ENCODE measurements around the gene CNOT10.
"Not testable (repeated sequence)": the region's sequence is repeated elsewhere in the genome, so short reads cannot be mapped to it uniquely, and the experiment has no call there.

The CNOT10 gene

GRCh38 chr3:32755761-32756160 is 70.8 kb downstream of the CNOT10 start:
- Histone ChIP-seq H3K36me3 (ENCODE audit: insufficient read depth, low read length) (peaks cover 10% of the 10 kb centered on the region), H3K9me3 (ENCODE audit: control insufficient read depth, insufficient read depth, low read length) (no peaks in the 10 kb centered on the region), H3K9ac (ENCODE audit: low read depth, low read length) (no peak overlapping the region), H3K4me1 (ENCODE audit: insufficient read depth, low read length) (no peaks in the 10 kb centered on the region)

- no peak overlapping the region for H3K9ac ChIP-seq (ENCODE audit: low read depth, low read length)
- H3K9me3 ChIP-seq (ENCODE audit: control insufficient read depth, insufficient read depth, low read length) = no peaks in the 10 kb centered on the region
- H3K36me3 ChIP-seq (ENCODE audit: insufficient read depth, low read length) = peaks cover 12% of the 10 kb centered on the region
- no peaks in the 10 kb centered on the region for H3K4me1 ChIP-seq (ENCODE audit: insufficient read depth, low read length)
Observed at GRCh38 chr3:32757618-32758374, 72.8 kb downstream of the CNOT10 start.

DNA sequence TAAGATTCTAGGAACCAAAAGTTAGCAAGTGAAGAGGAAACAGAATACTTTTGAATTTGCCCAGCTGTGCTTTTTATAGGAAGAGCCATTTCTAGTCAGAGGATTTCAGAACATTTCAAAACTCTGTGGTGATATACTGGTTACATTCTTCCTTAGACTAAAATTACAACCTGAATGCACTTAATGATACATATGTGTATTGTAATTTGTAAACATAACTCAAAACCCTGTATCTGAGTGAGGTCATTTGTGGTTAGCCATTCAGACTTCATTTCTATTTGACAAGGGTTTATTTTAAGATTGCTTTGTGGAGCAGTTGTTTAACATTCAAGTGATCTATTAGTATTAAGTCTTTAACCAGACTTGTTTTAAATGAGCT is 73.4 kb downstream of the CNOT10 start:
- H3K9me3 ChIP-seq (ENCODE audit: control insufficient read depth, insufficient read depth, low read length) = no peaks in the 10 kb centered on the region
- H3K36me3 ChIP-seq (ENCODE audit: insufficient read depth, low read length) = peaks cover 14% of the 10 kb centered on the region
- H3K9ac ChIP-seq (ENCODE audit: low read depth, low read length) = no peak overlapping the region
- H3K4me1 ChIP-seq (ENCODE audit: insufficient read depth, low read length) = no peaks in the 10 kb centered on the region

DNA sequence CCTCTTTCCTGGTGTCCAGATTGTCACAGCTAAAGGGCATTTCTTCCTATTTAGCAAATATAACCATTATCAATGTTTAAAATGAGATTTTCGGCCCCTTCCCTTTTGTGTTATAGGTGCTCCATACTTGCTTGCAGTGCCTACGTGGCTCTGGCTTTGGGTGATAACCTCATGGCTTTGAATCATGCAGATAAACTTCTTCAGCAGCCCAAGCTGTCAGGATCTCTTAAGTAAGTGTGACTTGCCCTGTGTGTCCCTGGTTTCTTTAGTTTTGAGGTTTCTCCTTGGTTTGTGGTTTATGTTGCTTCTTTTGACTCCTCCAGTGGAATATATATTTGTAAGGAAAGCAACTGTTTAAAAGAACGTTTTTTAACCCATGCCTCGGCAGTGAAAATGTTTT is 74.4 kb downstream of the CNOT10 start:
- no peak overlapping the region for H3K9ac ChIP-seq (ENCODE audit: low read depth, low read length)
- peaks cover 14% of the 10 kb centered on the region for H3K36me3 ChIP-seq (ENCODE audit: insufficient read depth, low read length)
- no peaks in the 10 kb centered on the region for H3K9me3 ChIP-seq (ENCODE audit: control insufficient read depth, insufficient read depth, low read length)
- no peaks in the 10 kb centered on the region for H3K4me1 ChIP-seq (ENCODE audit: insufficient read depth, low read length)

GRCh38 chr3:32764481-32764880 is 79.5 kb downstream of the CNOT10 start:
- peaks cover 26% of the 10 kb centered on the region for H3K36me3 ChIP-seq (ENCODE audit: insufficient read depth, low read length)
- H3K9ac ChIP-seq (ENCODE audit: low read depth, low read length) = no peak overlapping the region
- H3K4me1 ChIP-seq (ENCODE audit: insufficient read depth, low read length) = peaks cover 6% of the 10 kb centered on the region; the same call in 1 of the 2 replicates
- no peaks in the 10 kb centered on the region for H3K9me3 ChIP-seq (ENCODE audit: control insufficient read depth, insufficient read depth, low read length)

DNA sequence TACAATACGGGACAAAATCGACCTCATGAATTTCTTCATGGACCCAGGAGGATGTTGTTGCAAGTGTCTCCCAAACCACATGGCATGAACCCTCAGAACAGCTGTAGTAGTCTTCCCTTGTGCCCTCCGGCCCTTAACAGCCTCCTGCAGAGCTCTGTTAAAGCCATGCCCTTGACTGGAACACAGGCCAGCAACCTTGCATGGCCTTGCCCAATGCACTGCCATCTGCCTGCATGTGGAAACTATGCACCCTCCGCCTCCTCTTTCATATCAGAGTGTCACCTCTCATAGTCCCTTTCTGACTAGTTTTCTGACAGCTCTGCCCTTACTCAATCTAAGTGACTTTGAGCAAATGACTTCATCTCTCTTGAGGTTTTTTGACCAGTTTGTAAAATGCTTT is 93.4 kb downstream of the CNOT10 start:
- Histone ChIP-seq H3K4me1 (ENCODE audit: insufficient read depth, low read length) (peaks cover 15% of the 10 kb centered on the region), H3K9ac (ENCODE audit: low read depth, low read length) (no peak overlapping the region), H3K36me3 (ENCODE audit: insufficient read depth, low read length) (peaks cover 3% of the 10 kb centered on the region; the same call in 1 of the 2 replicates)

GRCh38 chr3:32780071-32780734 is 95.2 kb downstream of the CNOT10 start:
- Histone ChIP-seq H3K4me1 (ENCODE audit: insufficient read depth, low read length) (peaks cover 15% of the 10 kb centered on the region), H3K36me3 (ENCODE audit: insufficient read depth, low read length) (no peaks in the 10 kb centered on the region), H3K9ac (ENCODE audit: low read depth, low read length) (peak overlapping the region; percentile 9), H3K9me3 (ENCODE audit: control insufficient read depth, insufficient read depth, low read length) (no peaks in the 10 kb centered on the region)

More for the DNA sequence above, 93.4 kb downstream of the CNOT10 start:
- H3K9me3 ChIP-seq (ENCODE audit: control insufficient read depth, insufficient read depth, low read length) = no peaks in the 10 kb centered on the region

- H3K9me3 ChIP-seq (ENCODE audit: control insufficient read depth, insufficient read depth, low read length) = no peaks in the 10 kb centered on the region
- peaks cover 15% of the 10 kb centered on the region for H3K4me1 ChIP-seq (ENCODE audit: insufficient read depth, low read length)
- H3K9ac ChIP-seq (ENCODE audit: low read depth, low read length) = peak overlapping the region; percentile 98
- H3K36me3 ChIP-seq (ENCODE audit: insufficient read depth, low read length) = no peaks in the 10 kb centered on the region
Observed at GRCh38 chr3:32780735-32781210, 95.8 kb downstream of the CNOT10 start.

DNA sequence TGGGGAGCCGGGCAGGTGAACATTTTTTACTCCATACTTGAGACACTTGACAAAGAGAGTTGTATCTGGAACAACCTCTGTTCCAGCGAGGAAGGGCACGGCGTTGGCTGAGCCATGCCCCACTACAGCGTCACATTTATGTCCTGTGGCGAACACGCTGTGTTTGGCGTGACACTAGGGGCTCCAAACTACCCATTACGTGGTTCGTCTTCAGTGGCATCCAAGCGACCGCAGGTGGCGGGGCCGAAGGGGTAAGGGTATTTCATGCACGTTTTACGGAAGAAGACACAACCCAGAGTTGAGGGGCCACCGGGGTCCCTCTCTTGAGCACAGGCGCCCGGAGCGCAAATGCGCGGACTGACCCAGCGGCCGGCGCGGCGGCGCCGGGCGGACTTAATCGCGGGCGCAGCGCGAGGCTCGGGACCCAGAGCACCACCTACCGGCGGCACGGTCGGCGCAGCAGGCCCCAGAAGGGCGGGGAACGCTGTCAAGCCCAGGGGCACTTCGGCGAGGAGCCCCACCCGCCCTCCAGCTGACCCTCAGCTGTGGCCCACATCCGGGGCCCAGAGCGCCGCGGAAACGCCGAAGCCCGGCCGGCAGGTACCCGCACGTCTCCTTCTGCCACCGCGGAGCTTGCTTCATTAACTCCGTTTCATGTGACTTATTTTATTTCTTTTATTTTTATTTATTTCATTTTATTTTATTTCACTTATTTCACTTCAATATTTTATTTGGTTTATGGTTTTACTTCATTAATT is 96.4 kb downstream of the CNOT10 start:
- H3K9me3 ChIP-seq (ENCODE audit: control insufficient read depth, insufficient read depth, low read length) = no peaks in the 10 kb centered on the region

GRCh38 chr3:32781969-32782270 is 96.9 kb downstream of the CNOT10 start:
- H3K36me3 ChIP-seq (ENCODE audit: insufficient read depth, low read length); H3K9me3 ChIP-seq (ENCODE audit: control insufficient read depth, insufficient read depth, low read length): not testable (repeated sequence)
- Histone ChIP-seq H3K9ac (ENCODE audit: low read depth, low read length) (peak overlapping the region; percentile 98; the same call in 1 of the 2 replicates), H3K4me1 (ENCODE audit: insufficient read depth, low read length) (peaks cover 15% of the 10 kb centered on the region)

More for the DNA sequence above, 96.4 kb downstream of the CNOT10 start:
- peak overlapping the region; percentile 98 for H3K9ac ChIP-seq (ENCODE audit: low read depth, low read length)
- no peaks in the 10 kb centered on the region for H3K36me3 ChIP-seq (ENCODE audit: insufficient read depth, low read length)
- H3K4me1 ChIP-seq (ENCODE audit: insufficient read depth, low read length) = peaks cover 15% of the 10 kb centered on the region

GRCh38 chr3:32782407-32782806 is 97.4 kb downstream of the CNOT10 start:
- no peaks in the 10 kb centered on the region for H3K36me3 ChIP-seq (ENCODE audit: insufficient read depth, low read length)
- no peaks in the 10 kb centered on the region for H3K9me3 ChIP-seq (ENCODE audit: control insufficient read depth, insufficient read depth, low read length)
- peak overlapping the region; percentile 98; the same call in 1 of the 2 replicates for H3K9ac ChIP-seq (ENCODE audit: low read depth, low read length)
- peaks cover 15% of the 10 kb centered on the region for H3K4me1 ChIP-seq (ENCODE audit: insufficient read depth, low read length)

GRCh38 chr3:32791833-32792232 is 106.8 kb downstream of the CNOT10 start:
- Histone ChIP-seq H3K9ac (ENCODE audit: low read depth, low read length) (no peak overlapping the region; the same call in 1 of the 2 replicates), H3K36me3 (ENCODE audit: insufficient read depth, low read length) (no peaks in the 10 kb centered on the region; the same call in 1 of the 2 replicates), H3K4me1 (ENCODE audit: insufficient read depth, low read length) (peaks cover 11% of the 10 kb centered on the region; the same call in 1 of the 2 replicates), H3K9me3 (ENCODE audit: control insufficient read depth, insufficient read depth, low read length) (no peaks in the 10 kb centered on the region)

GRCh38 chr3:32794487-32795308 is 109.7 kb downstream of the CNOT10 start:
- H3K36me3 ChIP-seq (ENCODE audit: insufficient read depth, low read length) = no peaks in the 10 kb centered on the region; the same call in 1 of the 2 replicates
- peaks cover 11% of the 10 kb centered on the region for H3K4me1 ChIP-seq (ENCODE audit: insufficient read depth, low read length)
- peak overlapping the region; percentile 10; the same call in 1 of the 2 replicates for H3K9ac ChIP-seq (ENCODE audit: low read depth, low read length)
- no peaks in the 10 kb centered on the region for H3K9me3 ChIP-seq (ENCODE audit: control insufficient read depth, insufficient read depth, low read length)

Measured in ES-I3 (cell line).